Posterior cingulate gyrus (tissue), 11 donors: Measurements from ENCODE around the gene SETD2.

ENCODE experiments used
- DNase-seq, 10 donors: peaks; one replicate each; pipeline versions ENCODE4 v3.0.0 to v3.0.0-alpha.2; 2020 to 2021; ENCODE audit warnings: mixed read lengths in 3 of 10
- intact Hi-C: fragments of 100-400 bp; cut with DNase I; formaldehyde crosslinking; loops from one replicate; pipeline ENCODE4 v1.15.1; 2023

The SETD2 gene

GRCh38 chr3:47002171-47003055, 161.5 kb downstream of the SETD2 start:
- intact Hi-C loops, result no loop called here
- DNase-seq, result peak in 3 of 10 donors; percentile 42 to 77 (median 68)

- intact Hi-C loops, result no loop called here
- DNase-seq, result peak in 2 of 10 donors; percentile 55 to 58
These were observed 162.2 kb downstream of the SETD2 start for GRCh38 chr3:47001731-47002170.

GRCh38 chr3:47000922-47001730, 162.8 kb downstream of the SETD2 start:
- peak in 3 of 10 donors; percentile 35 to 74 (median 60) for DNase-seq
- intact Hi-C loops, result no loop called here

- intact Hi-C loops, result no loop called here
- DNase-seq, result peak in 4 of 10 donors; percentile 25 to 72 (median 49)
These were observed 163.6 kb downstream of the SETD2 start for GRCh38 chr3:47000198-47000815.

- DNase-seq, result peak in 3 of 10 donors; percentile 27 to 56 (median 35)
These were observed 164.3 kb downstream of the SETD2 start for GRCh38 chr3:46999516-47000197.

GRCh38 chr3:46998852-46999515, 164.9 kb downstream of the SETD2 start:
- peak in 3 of 10 donors; percentile 31 to 72 (median 55) for DNase-seq
- intact Hi-C loops, result loop anchor here (2.0 kb wide), 1 partner anchor 74 kb away; no protein-coding TSS in a partner anchor

More at GRCh38 chr3:46999516-47000197, 164.3 kb downstream of the SETD2 start:
- intact Hi-C loops, result loop anchor here (2.0 kb wide), 1 partner anchor 75 kb away; no protein-coding TSS in a partner anchor

- DNase-seq, result peak in 7 of 10 donors; percentile 37 to 89 (median 60)
- intact Hi-C loops, result loop anchor here (2.0 kb wide), 1 partner anchor 73 kb away; no protein-coding TSS in a partner anchor
These were observed 165.6 kb downstream of the SETD2 start for GRCh38 chr3:46998121-46998851.

GRCh38 chr3:46997453-46998091, 166.3 kb downstream of the SETD2 start:
- intact Hi-C loops, result loop anchor here (2.0 kb wide), 1 partner anchor 73 kb away; no protein-coding TSS in a partner anchor
- peak in 4 of 10 donors; percentile 12 to 67 (median 46) for DNase-seq

GRCh38 chr3:46996689-46997452, 167.0 kb downstream of the SETD2 start:
- intact Hi-C loops, result no loop called here
- DNase-seq, result peak in 3 of 10 donors; percentile 23 to 74 (median 72)

GRCh38 chr3:46995901-46996562, 167.9 kb downstream of the SETD2 start:
- peak in 4 of 10 donors; percentile 21 to 79 (median 71) for DNase-seq
- intact Hi-C loops, result no loop called here

- intact Hi-C loops, result no loop called here
- peak in 4 of 10 donors; percentile 28 to 79 (median 72) for DNase-seq
These were observed 168.8 kb downstream of the SETD2 start for GRCh38 chr3:46994801-46995731.

- intact Hi-C loops, result no loop called here
- peak in 3 of 10 donors; percentile 11 to 49 (median 30) for DNase-seq
These were observed 169.9 kb downstream of the SETD2 start for GRCh38 chr3:46993986-46994385.

- peak in 1 of 10 donors; percentile 40 for DNase-seq
- intact Hi-C loops, result no loop called here
These were observed 170.6 kb downstream of the SETD2 start for GRCh38 chr3:46993292-46993691.

- DNase-seq, result peak in 1 of 10 donors; percentile 13
- intact Hi-C loops, result no loop called here
These were observed 171.7 kb downstream of the SETD2 start for GRCh38 chr3:46992231-46992630.

GRCh38 chr3:46991406-46992165, 172.3 kb downstream of the SETD2 start:
- intact Hi-C loops, result no loop called here
- peak in 1 of 10 donors; percentile 11 for DNase-seq
